Activated T-cell treated with anti-CD3 and anti-CD28 coated beads, Interleukin-2, amount 50 U/mL, for 24 hours (primary cell): ENCODE results near the gene UTP25.

ENCODE experiments used
- DNase-seq: peaks from one replicate; pipeline ENCODE4 v3.0.0-alpha.2; 2020
- H3K27ac Mint-ChIP-seq: 2 replicates; pipeline ENCODE4 v1.8.0; 2020; ENCODE audit warnings: mild to moderate bottlenecking, mixed read lengths
- H3K27me3 Mint-ChIP-seq: 2 replicates; pipeline ENCODE4 v1.8.0; 2020; ENCODE audit warnings: mixed read lengths
- H3K36me3 Mint-ChIP-seq: 2 replicates; pipeline ENCODE4 v1.8.0; 2020; ENCODE audit warnings: low read depth, mixed read lengths
- H3K4me1 Mint-ChIP-seq: 2 replicates; pipeline ENCODE4 v1.8.0; 2020; ENCODE audit warnings: low read depth, mixed read lengths
- H3K4me3 Mint-ChIP-seq: 2 replicates; pipeline ENCODE4 v1.8.0; 2020; ENCODE audit warnings: mild to moderate bottlenecking, moderate library complexity, mixed read lengths
- H3K9me3 Mint-ChIP-seq: 2 replicates; pipeline ENCODE4 v1.8.0; 2020; ENCODE audit warnings: mixed read lengths

The UTP25 gene

DNA sequence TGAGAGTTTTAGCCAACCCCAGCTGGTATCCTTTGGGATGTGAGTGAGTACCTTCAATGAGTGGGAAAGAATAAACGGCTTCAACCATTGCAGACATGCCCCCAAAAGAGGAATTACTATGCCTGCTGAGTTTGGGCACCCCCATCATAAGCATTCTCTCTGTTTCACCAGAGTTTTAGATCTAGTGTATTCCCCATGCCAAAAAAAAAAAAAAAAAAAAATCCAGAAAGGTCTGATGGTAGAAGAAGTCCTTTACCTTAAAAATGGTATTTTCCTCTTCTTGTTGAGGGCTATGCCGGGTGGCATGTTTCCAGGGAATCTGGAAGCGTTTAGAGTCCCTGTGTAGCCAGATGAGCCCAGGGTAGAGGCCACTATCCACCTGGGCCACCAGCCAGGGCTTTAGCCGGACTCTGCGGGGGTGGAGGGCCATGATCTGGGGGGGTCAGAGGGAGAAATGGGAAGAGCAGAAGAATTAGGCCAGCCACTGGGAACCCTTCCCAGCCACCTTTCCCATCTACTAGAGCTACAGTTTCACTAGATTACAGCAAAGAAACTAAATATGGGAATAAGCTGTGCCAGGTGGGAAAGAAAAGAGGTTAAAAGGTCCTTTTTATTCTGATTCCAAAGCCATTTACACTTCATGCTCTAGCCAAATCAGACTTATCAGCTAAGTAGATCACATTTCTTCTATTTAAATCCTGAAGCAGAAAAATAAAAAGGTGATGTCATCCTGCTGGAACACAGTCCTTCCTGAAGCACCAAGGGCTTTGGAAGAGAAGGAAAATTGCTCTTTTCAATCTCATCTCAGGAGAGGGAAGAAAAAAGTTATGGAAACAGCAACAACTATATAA is 26.6 kb upstream of the UTP25 start:
- peaks cover 12% of the 10 kb centered on the region for H3K4me1 Mint-ChIP-seq
- no peaks in the 10 kb centered on the region for H3K36me3 Mint-ChIP-seq
- no peaks in the 10 kb centered on the region for H3K9me3 Mint-ChIP-seq
- H3K27ac Mint-ChIP-seq = no peak overlapping the region
- peaks cover 6% of the 10 kb centered on the region for H3K27me3 Mint-ChIP-seq
- no peak for DNase-seq
- no peak overlapping the region for H3K4me3 Mint-ChIP-seq

DNA sequence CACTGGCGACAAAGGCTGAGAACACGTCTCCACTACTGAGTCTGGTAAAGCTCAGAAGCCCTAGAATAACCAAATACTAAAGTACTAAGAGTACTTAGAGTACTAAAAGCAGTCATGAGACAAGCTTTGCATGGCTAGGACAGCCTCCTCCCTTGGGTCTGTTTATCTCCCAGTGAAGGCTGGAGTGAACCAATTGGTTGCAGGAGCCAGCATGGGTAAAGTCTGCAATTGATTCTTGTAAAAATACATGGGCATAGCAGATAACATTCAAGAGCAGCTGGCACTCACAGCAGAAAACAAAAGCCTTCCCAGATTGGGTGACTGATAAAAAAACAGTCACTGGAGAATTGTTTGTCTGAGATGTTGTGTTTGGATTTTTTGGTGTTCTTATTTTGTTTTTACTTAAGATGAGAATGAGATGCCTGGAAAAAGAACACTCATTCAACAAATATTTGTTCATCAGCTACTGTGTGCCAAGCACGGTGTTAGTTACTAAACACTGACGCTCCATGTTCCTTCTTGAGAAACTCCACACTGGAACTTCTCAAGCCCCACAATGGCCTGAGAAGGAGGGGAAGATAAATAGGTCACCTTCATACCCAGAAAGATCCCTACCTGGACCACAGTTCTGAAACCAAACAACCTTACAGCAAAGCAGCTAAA is 25.5 kb upstream of the UTP25 start:
- no peak overlapping the region for H3K27ac Mint-ChIP-seq
- H3K27me3 Mint-ChIP-seq = peaks cover 6% of the 10 kb centered on the region
- no peak overlapping the region for H3K4me3 Mint-ChIP-seq
- no peaks in the 10 kb centered on the region for H3K36me3 Mint-ChIP-seq
- H3K9me3 Mint-ChIP-seq = no peaks in the 10 kb centered on the region
- no peak for DNase-seq
- peaks cover 16% of the 10 kb centered on the region for H3K4me1 Mint-ChIP-seq

DNA sequence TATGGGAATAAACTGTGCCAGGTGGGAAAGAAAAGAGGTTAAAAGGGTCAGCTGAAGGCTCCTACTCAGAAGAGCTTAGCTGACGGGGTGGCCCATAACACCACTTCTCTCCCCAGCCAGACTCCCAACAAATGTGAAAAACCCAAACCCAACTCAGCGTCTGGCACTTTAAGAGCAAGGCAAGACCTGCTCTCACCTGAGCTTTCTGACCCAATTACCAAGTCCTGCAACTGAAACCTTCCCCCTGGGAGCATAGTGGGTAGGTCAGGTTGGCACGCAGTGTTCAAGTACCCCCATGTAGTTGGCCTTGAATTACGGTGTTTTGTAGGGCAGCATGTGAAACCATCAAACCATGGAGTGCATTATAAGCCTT is 25.0 kb upstream of the UTP25 start:
- Mint-ChIP-seq H3K4me1 (peaks cover 20% of the 10 kb centered on the region), H3K27me3 (peaks cover 6% of the 10 kb centered on the region), H3K36me3 (no peaks in the 10 kb centered on the region), H3K4me3 (no peak overlapping the region), H3K27ac (no peak overlapping the region), H3K9me3 (no peaks in the 10 kb centered on the region)
- no peak for DNase-seq

DNA sequence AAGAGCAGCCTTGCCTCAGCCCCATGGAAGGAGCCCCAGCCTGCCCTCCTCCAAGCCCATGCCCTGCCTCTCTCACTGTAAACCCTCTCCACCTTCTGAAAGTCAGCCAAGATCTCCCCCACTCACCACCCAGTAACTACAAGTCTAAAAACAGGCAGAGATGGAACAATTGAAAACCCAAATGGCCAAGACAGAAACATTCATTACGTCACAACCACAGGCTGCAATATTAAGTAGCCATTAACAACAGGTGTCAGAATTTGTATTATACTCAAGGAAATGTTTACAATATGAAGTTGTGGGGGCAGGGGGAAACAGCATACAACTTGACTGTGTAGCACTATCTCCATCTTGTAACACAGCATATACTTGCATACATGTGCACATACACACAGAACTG is 24.2 kb upstream of the UTP25 start:
- Mint-ChIP-seq H3K4me3 (no peak overlapping the region), H3K27me3 (peaks cover 6% of the 10 kb centered on the region), H3K36me3 (no peaks in the 10 kb centered on the region), H3K9me3 (no peaks in the 10 kb centered on the region), H3K4me1 (peaks cover 20% of the 10 kb centered on the region), H3K27ac (no peak overlapping the region)
- no peak for DNase-seq

DNA sequence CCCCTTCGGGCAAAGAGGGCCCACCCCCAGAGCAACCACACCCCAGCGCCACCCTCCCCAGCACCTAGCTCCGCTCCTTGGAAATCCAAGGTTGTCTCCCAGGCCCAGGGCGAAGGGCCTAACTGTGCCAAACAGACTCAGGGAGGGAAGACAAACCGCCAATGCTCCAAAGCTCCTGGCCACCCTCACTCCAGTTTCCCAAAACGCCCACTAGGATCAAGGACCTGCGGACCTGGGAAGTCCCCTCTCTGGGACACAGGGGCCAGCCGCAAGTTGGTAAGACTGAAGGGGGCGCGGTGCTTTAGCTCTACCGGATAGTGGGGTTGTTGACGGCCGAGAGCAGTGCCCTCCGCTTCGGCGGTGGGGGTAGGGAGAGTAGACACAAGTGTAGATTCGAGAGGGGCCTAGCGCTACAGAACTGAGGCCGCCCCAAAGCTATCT is 22.4 kb upstream of the UTP25 start:
- Mint-ChIP-seq H3K4me3 (peak overlapping the region; percentile 75), H3K27ac (no peak overlapping the region), H3K4me1 (peaks cover 20% of the 10 kb centered on the region), H3K27me3 (peaks cover 6% of the 10 kb centered on the region), H3K36me3 (no peaks in the 10 kb centered on the region), H3K9me3 (no peaks in the 10 kb centered on the region)
- no peak for DNase-seq

DNA sequence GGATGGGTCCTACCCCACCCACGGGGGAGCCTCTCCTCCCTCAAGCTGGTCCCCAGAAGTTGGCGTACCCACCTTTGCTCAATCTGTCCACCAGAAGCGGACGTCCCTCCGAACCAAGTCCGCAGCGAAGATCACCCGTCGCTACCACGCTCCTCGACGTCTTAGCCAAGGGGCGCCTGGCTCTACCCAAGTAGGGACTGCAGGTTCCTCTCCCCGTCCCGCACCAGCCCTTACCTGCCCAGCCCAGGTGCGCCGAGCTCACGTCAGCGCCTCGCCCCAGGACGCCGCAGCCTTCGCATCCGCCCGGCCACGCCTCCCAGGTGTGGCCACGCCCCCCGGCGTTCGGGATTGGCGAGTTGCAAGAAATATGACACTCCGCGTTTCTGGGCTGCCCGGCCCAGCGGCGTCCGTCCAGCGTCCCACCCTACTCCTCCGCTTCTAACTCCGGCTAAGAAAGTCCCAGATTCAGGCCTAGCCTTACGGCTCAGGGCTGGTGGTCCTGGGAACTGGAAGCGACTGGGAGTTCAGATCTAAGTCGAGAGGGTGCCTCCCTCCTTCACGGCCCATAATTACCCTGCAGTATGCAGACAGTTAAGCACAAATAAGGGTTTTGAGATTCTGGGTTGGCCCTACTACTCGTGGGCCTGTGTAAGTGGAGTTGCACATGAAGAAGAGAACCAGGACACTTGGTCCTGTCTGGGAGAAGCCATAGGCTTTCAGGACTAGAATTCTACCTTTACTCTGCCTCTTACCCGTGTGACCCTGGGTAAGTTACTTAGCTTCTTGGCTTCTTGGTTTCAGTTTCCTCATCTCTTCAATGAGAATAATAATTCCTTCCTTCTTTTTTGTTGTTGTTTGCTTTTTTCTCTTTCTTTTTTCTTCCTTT is 21.7 kb upstream of the UTP25 start, which contains the start of gene IRF6:
Gene IRF6, minus strand, starts transcription at position 268 of the 886 bp plus-strand sequence. CDS start 4,729 bp downstream, outside the sequence.
- peaks cover 6% of the 10 kb centered on the region for H3K27me3 Mint-ChIP-seq
- H3K27ac Mint-ChIP-seq = peak within 1 kb of the TSS; percentile 76
- no peaks in the 10 kb centered on the region for H3K36me3 Mint-ChIP-seq
- peak; percentile 82 for DNase-seq
- peaks cover 20% of the 10 kb centered on the region for H3K4me1 Mint-ChIP-seq
- no peaks in the 10 kb centered on the region for H3K9me3 Mint-ChIP-seq
- H3K4me3 Mint-ChIP-seq = peak within 1 kb of the TSS; percentile 75

DNA sequence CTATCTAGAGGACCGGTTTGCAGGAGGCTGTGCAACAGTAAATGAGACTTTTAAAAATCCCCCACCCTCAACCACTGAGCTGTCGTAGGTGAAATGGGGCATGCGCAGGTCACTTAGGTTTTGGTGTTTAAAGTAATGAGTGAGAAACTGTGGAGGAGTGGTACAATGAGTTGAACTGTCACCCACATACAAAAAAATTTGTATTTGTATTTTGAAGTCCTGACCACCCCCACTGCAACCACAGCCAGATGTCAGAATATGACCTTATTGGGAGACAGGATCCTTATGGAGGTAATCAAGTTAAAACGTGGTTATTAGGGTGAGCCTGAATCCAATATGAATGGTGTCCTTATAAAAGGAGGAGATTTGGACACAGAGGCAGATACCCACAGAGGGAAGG is 20.3 kb upstream of the UTP25 start:
- Mint-ChIP-seq H3K4me1 (peaks cover 20% of the 10 kb centered on the region), H3K4me3 (no peak overlapping the region), H3K27ac (no peak overlapping the region), H3K9me3 (no peaks in the 10 kb centered on the region), H3K27me3 (peaks cover 6% of the 10 kb centered on the region), H3K36me3 (no peaks in the 10 kb centered on the region)
- DNase-seq = no peak

DNA sequence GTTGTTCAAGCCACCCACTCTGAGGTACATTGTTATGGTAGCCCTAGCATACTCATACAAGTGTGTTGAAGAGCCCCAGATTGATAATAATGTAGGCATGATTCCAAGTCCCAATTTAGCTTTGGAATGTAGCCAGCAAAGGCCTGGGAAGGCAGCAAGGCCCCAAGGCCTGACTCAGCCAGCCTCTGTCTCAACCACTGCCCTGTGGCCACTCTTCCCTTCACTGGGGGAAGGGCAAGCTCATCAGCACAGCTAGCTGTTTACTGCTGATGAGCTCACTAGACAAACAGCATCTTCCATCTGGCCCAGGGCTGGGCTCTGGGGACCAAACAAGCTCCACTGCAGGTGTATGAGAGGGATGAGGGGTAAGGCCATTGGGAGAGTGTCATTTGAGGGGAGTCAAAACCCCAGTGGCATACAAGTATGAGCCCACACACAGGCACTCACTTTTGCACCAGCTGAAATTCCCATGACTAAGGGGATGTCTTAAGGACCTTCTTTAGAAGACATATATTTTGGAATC is 19.7 kb upstream of the UTP25 start:
- DNase-seq = no peak
- Mint-ChIP-seq H3K27me3 (peaks cover 6% of the 10 kb centered on the region), H3K27ac (no peak overlapping the region)

DNA sequence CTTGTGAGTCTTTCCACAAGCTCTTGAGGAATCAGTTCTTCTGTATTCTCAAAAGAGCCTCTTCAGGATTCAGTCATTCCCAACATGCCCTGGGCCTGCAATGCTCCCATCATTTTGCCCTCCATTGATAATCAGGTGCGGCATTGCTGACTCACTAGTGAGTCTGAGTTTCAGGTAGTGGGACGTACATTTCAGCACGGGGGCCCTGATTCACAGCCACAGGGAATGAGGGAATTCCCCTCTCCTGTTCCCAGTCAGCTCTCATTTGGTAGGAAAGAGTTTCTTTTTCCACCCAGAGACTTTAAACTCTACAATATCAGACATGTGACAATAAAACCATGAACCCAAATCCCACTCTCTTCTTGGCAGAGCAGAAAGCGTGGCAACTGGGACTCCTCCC is 18.2 kb upstream of the UTP25 start:
- no peak overlapping the region for H3K4me3 Mint-ChIP-seq
- H3K36me3 Mint-ChIP-seq = no peaks in the 10 kb centered on the region
- H3K27me3 Mint-ChIP-seq = peaks cover 3% of the 10 kb centered on the region
- no peaks in the 10 kb centered on the region for H3K9me3 Mint-ChIP-seq
- DNase-seq = no peak
- H3K4me1 Mint-ChIP-seq = peaks cover 18% of the 10 kb centered on the region
- H3K27ac Mint-ChIP-seq = no peak overlapping the region

More for the DNA sequence above, 19.7 kb upstream of the UTP25 start:
- no peak overlapping the region for H3K4me3 Mint-ChIP-seq
- H3K9me3 Mint-ChIP-seq = no peaks in the 10 kb centered on the region
- no peaks in the 10 kb centered on the region for H3K36me3 Mint-ChIP-seq
- peaks cover 20% of the 10 kb centered on the region for H3K4me1 Mint-ChIP-seq

DNA sequence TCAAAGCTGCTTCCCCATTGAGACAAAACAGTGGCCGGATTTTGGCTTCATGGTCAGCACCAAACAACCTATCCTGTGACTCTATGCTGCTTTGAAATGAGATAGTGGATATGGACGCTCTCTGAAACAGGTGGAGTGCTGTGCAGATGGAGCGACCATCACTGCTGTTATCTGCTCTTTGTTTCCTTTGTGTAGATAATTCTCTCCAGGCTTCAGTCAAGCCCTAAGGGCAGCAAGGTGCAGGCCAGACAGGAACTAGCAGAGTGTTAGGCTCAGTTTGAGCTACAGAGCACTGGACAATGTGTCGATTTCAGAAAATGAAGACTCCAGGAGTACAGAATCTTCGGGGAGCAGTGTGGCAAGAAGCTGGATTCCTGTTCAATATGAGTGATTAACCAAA is 17.0 kb upstream of the UTP25 start:
- Mint-ChIP-seq H3K4me1 (peaks cover 16% of the 10 kb centered on the region), H3K27ac (no peak overlapping the region), H3K27me3 (no peaks in the 10 kb centered on the region), H3K4me3 (no peak overlapping the region), H3K36me3 (no peaks in the 10 kb centered on the region), H3K9me3 (no peaks in the 10 kb centered on the region)
- DNase-seq = no peak

DNA sequence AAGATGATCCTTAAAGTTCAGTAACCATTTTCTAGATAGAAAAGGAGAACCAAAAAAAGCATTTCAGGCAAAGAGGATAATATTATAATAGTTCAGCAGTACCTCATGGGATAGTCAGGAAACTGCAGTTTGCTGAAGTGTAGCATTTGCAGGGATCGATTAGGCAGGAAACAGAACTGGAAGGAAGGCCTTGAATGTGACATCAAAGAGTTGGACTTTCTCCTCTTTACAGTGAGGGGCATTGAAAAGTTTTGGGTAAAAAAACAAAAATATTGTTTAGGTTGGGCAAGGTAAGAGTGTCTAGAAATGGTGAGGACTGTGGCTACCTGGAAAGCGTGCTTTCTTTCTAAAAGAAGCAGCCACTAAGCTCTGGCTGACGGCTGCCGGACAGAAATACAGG is 13.9 kb upstream of the UTP25 start:
- Mint-ChIP-seq H3K9me3 (no peaks in the 10 kb centered on the region), H3K27ac (no peak overlapping the region), H3K36me3 (no peaks in the 10 kb centered on the region), H3K4me3 (no peak overlapping the region), H3K4me1 (peaks cover 8% of the 10 kb centered on the region), H3K27me3 (peaks cover 5% of the 10 kb centered on the region)
- no peak for DNase-seq

DNA sequence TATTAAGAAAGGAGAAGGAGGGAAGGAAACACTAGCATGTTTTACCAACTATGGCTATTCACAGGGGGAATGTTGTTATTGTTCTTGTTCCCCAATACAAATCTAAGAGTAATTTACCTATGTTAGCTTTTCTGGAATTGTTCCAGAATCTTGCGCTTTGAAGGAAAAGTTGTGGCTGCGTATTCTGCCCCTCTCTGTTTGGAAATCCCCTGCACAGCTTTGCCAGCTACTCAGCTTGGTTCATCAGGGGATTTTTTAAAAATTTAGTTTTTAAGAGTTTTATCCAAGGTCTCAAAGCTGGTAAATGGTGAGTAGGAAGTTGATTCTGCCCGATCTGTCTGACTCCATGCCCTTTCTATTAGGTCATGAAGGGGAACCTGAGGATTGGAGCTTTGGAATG is 12.3 kb upstream of the UTP25 start:
- H3K4me3 Mint-ChIP-seq = no peak overlapping the region
- no peaks in the 10 kb centered on the region for H3K9me3 Mint-ChIP-seq
- H3K27ac Mint-ChIP-seq = peak overlapping the region; percentile 5
- H3K4me1 Mint-ChIP-seq = peaks cover 8% of the 10 kb centered on the region
- H3K36me3 Mint-ChIP-seq = no peaks in the 10 kb centered on the region
- peaks cover 8% of the 10 kb centered on the region for H3K27me3 Mint-ChIP-seq
- DNase-seq = no peak

DNA sequence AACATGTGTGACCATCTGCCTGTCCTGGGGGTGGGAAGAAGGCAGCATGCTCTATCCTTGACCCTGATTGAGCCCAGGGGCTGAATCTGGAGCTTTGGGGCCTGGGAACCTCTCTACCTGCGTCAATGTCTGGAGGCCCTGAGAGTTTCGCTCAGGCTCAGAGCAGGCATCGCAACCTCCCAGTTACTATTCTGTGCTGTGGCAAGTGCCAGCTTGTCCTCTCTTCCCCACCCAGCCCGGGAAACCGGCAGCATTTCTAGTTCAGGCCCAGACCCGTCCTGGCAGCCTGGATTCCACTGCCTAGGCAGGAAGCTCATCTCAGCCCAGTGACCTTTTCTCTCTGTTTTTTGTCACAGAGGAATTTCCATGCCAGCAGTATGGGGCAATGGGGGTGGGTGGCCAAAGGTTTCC is 11.8 kb upstream of the UTP25 start:
- Mint-ChIP-seq H3K9me3 (no peaks in the 10 kb centered on the region), H3K36me3 (no peaks in the 10 kb centered on the region), H3K4me1 (peaks cover 8% of the 10 kb centered on the region), H3K27me3 (peaks cover 12% of the 10 kb centered on the region), H3K4me3 (no peak overlapping the region), H3K27ac (peak overlapping the region; percentile 5)
- DNase-seq = no peak

DNA sequence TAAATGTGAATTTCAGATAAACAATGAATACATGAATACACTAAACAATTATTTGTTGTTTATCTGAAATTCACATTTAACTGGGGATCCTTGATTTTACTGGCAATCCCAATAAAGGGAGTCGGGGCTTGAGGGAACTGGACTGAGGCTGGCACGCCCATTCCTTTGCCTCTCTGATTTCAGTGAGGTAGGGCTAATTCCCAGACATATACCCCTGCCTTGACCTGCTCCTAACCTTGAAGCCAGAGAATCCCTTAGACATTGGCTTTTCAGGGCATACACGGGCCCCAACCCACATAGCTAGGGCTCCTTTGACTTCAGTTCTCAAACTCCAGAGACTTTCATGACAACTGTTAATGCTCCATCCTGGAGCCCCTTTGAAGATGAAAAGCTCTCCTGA is 10.8 kb upstream of the UTP25 start:
- Mint-ChIP-seq H3K27me3 (peaks cover 19% of the 10 kb centered on the region), H3K27ac (no peak overlapping the region), H3K4me3 (no peak overlapping the region), H3K4me1 (peaks cover 8% of the 10 kb centered on the region), H3K36me3 (no peaks in the 10 kb centered on the region), H3K9me3 (no peaks in the 10 kb centered on the region)
- DNase-seq = no peak
